ENCODE measurements around the gene CDC42EP5.
A peak's percentile ranks its signal among the peaks of the same experiment; 100 is the strongest.

CDC42EP5 gene

GRCh38 chr19:54461613-54462012 lies 11.5 kb downstream of the CDC42EP5 start:
- DNase-seq, result no peak

DNA sequence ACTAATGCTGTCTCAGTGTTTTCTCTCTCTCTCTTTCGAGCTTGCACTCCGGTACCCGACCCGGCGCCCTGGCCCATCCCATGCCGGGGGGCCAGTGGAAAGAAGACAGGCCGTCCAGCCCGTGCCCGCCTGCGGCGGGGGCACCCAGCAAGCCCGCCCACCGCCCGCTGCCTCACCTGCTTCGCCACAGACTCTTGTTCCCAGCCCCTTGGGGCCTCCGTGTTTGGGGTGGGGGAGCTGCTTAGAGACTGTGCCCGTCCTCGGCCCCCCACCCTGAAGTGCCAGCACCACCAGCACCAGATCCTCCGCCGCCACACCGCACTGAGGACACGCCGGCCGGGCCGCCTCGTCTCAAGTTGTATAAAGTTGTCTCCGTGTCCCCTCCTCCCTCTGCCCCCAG lies 11.9 kb downstream of the CDC42EP5 start:
- DNase-seq, result no peak

- DNase-seq, result no peak
These were observed 12.7 kb downstream of the CDC42EP5 start for GRCh38 chr19:54460230-54461005.

DNA sequence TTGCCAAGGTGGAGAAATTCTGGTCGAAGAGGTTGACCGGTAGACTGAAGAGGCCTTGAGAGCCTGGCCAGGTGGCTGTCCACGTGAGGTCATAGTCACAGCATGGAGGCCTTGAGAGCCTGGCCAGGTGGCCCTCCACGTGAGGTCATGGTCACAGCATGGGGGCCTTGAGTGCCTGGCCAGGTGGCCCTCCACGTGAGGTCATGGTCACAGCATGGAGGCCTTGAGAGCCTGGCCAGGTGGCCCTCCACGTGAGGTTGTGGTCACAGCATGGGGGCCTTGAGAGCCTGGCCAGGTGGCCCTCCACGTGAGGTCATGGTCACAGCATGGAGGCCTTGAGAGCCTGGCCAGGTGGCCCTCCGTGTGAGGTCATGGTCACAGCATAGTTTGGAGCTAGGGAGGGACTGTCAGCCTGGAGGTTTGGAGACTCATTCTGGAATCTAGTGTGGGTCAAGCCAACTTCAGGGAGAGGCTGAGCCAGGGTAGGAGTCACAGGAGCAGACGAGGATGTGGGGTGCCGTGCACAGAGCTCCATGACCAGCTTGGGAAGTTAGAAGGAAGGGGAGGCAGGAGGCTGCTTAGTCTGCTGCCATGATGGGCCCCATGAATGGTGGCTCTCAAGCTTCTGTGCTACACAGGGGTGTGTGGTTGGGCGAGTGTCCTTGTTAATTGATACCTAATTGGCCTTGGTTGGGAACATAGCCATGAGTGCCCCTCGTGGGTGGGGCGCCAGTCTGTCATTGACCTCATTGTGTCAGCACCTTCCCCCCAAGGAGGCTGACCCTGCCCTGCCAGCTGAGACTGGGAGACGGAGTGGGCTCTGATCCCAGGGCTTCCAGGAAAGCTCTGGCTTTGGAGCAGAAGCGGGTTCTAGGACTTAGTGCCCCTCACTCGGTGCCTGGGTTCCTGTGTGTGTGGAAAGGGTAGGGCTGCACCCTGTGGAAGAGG lies 13.5 kb downstream of the CDC42EP5 start:
- no peak for DNase-seq

- DNase-seq, result no peak
These were observed 14.3 kb downstream of the CDC42EP5 start for GRCh38 chr19:54458648-54459281.

- no peak for DNase-seq
These were observed 15.1 kb downstream of the CDC42EP5 start for GRCh38 chr19:54457773-54458647.

DNA sequence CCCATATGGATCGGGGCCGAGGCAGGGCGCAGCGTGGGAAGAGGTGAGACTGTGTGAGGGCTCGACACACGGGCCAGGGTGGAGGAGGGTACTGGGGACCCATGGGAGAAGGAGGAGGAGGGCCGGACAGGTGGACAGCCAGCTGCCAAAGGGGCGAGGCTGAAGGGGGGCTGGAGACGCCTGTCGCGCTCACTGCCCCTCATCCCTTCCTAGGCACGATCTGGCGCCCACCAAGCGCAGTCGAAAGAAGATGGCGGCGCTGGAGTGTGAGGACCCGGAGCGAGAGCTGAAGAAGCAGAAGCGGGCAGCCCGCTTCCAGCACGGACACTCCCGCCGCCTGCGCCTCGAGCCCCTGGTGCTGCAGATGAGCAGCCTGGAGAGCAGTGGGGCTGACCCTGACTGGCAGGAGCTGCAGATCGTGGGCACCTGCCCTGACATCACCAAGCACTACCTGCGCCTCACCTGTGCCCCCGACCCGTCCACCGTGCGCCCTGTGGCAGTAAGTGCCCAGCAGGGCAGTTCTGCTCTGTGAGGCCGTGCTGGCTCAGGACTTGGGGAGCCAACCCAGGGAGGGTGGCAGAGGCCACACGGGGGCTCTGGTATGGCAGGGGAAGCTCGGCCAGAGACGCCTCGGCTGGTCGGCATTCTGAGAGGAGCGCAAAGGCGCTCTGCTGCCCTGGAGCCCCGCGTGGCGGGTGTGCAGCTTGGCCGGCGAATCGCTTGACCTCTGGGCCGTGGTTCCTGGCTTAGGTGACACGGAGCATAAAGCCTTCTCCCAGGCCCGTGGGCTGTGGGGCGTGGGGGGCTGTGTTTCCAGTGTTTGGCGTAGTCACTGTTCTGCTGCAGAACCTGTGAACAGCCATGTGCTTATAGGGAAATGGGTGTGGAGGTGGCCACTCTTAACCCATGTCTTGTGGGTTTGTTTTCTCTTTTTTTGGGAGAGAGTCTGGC lies 16.4 kb downstream of the CDC42EP5 start:
- no peak for DNase-seq

DNA sequence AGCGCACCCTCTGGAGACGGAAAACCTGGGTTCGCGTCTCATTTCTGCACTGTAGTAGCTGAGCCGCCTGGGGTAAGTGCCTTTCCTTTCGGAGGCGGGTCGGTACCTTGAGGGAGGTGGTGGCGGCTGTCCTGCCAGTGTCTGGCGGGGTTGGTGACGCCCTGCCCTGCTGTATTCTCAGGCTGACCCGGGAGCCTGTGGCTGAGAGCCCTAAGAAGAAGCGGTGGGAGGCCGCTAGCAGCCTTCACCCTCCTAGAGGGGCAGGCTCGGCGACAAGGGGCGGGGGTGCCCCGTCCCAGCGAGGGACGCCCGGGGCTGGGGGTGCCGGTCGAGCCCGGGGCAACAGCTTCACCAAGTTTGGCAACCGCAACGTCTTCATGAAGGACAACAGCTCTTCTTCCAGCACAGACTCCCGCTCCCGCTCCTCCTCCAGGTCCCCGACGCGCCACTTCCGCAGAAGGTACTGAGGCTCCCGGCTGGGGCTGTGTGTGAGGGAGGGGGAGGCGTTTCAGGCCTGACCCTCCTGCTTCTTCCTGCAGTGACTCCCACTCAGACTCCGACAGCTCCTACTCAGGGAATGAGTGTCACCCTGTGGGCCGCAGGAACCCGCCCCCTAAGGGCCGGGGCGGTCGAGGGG lies 17.2 kb downstream of the CDC42EP5 start:
- DNase-seq, result no peak

GRCh38 chr19:54454781-54455675 lies 18.1 kb downstream of the CDC42EP5 start:
- DNase-seq, result no peak

GRCh38 chr19:54453921-54454780 lies 18.9 kb downstream of the CDC42EP5 start:
- no peak for DNase-seq

GRCh38 chr19:54452626-54453025 lies 20.5 kb downstream of the CDC42EP5 start:
- no peak for DNase-seq

GRCh38 chr19:54451997-54452396 lies 21.1 kb downstream of the CDC42EP5 start:
- DNase-seq, result no peak

DNA sequence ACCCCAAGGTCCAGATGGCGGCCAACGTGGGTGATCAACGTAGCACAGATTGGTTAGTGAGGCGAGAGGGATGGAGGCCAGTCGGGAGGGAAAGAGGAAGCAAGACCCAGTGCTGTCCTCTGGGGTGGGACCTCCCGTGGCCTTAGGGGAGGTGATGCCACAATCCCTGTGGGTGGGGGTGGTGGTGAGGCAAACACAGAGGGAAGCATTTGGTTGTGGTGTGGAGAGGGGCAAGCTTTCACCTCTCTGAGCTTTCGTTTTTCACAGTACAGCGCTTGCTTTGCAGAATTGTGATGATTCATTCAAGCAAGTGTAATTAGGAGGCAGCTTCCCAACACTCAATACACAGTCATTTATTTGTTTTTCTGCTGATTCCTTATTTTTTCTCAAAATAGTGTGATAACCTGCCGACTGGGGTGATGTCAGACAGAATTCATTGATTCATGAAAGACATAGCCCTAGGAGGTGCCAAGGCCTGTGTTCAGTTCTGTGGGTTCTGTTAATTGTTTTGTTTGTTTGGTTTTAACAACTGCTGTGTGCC lies 21.7 kb downstream of the CDC42EP5 start:
- DNase-seq, result no peak

GRCh38 chr19:54449701-54450069 lies 23.4 kb downstream of the CDC42EP5 start:
- DNase-seq, result no peak

DNA sequence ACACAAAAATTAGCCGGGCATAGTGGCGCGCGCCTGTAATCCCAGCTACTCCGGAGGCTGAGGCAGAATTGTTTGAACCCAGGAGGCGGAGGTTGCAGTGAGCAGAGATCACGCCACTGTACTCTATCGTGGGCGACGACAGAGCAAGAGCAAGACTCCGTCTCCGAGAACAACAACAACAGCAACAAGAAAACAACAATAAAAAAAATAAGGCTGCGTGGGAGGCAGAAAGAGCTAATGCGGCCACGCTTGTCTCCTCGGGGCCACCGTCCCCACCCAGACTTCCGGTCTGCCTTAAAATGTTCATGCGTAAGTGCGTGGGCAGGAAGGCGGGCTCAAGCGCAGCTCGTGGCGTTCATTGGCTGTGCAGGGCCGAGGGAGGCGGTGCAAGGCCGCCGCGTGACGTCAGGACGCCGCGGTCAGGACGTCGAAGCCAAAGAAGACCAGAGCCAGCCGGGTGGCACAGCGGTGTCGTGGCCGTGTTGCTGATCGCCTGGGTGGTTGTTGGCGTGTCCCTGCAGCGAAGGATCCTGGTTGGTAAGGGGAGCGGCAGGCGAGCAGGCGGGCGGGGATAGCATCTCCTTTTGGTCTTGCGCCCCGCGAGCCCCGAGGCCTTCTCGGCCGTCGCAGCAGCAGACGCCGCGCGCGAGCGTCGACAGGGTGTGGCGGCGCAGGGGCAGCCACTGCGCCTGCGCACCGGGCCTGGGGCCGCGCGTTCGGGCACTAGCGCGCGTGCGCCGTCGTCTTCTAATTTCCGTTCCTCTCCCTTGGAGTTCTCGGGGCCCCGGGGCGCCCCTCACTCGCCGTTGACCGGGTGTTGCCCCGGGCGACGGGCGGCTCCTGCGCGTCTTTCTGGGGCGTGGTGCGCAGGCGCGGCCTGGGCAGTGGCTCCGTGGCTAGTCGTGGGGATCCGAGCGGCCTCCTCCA lies 24.1 kb downstream of the CDC42EP5 start, which contains the start of gene LENG8:
Gene LENG8 (plus strand): TSS at position 426 of the 927 bp plus-strand sequence. CDS start 2,146 bp downstream, outside the sequence.
- DNase-seq, result peak; percentile 85

DNA sequence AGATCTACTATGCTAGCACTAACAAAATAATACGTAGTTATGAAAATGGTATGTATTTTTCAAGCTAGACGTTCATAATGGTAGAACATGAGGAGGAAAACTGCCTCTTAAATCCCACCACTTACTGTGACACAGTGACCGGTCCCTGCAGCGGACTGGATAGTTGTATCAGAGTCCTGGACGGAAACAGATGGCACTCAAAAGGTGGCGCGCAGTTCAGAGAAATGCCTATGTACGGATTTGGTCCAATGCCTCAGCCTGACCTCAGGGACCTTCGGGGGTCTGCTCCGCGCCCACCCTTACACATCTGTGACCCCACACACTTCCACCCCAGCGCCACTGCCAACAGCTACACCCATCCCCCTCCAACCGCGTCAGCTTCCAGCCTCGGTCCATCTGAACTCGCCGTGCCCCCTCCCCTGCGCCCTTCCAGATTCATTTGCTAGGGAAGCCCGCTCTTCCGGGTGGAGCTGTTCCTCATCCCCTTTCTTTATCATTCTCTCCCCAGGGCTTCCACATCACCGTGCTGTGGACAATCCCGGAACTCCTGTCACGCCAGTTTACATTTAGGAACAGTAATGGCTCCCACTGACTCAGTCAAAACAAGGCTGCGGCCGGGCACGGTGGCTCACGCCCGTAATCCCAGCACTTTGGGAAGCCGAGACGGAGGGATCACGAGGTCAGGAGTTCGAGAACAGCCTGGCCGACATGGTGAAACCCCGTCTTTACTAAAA lies 24.9 kb downstream of the CDC42EP5 start:
- DNase-seq, result no peak

Measured in NCI-H2081 treated with DMSO at 0.1 percent for 48 hours (cell line).